HG03565 (cell line): ENCODE data around the gene TMEM95.
A peak's percentile ranks its signal among the peaks of the same experiment; 100 is the strongest.
"Not testable (repeated sequence)": the region's sequence is repeated elsewhere in the genome, so short reads cannot be mapped to it uniquely, and the experiment has no call there.

Experiments used
- ATAC-seq: cut with Tn5 transposase; IDR thresholded peaks from one replicate; pipeline ENCODE4 v1.9.1; 2021; ENCODE audit warnings: mild to moderate bottlenecking, moderate library complexity; ENCODE audit not compliant: unreplicated experiment

TMEM95 gene

DNA sequence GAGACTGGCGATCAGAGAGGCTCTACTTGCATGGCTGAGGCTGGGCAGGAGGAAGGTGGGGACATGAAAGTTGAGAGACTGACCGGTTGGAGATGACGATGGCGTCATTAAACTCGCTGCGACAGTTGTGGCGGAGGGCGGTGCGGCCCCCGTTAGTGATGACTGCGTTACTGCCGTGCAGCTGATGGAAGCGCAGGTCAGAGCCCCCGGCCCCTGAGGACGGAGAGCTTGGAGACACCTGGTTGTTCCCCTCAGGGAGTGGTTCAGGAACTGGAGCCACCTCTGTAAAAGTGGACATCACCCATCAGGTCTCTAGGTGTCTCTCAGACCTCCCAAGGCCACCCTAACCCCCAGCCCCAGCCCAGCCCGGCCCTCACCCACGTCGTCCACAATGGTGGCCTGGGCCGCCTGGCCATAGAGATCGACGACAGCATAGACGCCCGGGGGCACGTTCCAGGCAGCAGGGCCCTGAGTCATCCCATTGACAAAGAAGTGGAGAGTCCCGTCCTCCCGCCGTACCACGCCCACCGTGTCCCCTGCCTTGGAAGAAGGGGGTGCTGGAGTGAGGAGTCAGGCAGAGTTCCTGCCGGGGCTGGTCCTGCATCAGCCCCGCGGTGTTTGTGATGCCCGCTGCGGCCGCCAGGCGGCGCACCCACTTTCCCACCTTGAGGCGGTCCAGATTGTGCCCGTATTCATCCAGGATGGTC lies 31.1 kb upstream of the TMEM95 start:
- no peak for ATAC-seq

DNA sequence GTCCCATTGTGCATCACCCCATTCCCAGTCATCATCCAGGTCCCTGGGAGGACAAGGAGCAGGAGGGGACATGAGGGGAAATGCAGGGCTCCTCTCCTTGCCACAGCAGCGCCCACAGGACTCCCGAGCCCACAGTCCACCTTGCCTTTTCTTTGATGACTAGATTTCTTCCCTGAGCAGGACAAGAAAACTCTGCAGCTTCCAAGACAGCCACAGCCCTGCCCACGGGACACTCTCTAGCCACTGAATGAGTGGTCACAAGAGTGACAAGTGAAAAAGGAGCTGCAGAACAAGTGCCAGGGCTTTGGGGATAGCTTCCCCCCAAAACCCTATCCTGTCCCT lies 30.5 kb upstream of the TMEM95 start:
- no peak for ATAC-seq

DNA sequence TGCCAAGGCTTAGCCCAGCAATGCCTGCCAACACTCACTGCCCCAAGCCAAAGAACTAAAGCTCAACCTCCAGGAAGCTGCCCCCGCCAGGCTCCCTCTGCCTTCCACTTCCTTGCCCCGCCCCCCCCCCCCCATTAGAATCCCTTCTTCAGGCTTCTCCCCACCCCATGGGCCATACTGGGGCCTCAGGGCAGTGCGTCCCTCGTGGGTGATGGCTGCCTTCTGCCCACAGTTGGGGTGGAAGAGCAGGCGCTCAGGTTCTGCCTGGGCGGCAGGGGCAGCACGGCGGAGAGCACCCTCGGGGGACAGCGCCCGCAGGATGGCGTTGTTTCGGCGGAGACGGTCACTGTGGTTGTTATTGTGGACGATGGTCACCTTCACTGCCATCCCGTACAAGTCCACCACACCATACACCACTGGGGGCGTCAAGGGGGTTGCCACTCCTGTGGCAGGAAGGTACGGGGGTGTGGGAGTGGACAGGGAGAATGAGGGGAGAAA lies 29.9 kb upstream of the TMEM95 start:
- ATAC-seq = no peak

DNA sequence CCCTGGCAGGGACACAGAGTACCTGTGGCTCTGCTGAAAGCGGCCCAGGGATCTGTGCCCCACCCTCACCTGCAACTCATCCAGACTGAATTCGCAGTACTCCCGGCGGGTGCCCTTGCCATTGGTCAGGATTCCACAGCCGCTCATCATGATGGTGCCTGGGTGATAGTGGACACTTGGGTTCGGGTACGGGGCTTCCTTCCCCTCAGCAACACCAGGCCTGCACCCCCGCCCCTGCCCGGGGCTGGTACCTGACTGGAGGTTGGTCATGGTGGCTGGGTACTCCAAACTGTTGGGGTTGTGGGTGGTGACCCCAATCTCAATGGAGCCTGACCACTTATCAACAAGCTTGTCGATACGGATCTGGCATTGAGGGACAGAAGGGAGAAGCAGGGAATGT lies 28.8 kb upstream of the TMEM95 start:
- ATAC-seq = no peak

DNA sequence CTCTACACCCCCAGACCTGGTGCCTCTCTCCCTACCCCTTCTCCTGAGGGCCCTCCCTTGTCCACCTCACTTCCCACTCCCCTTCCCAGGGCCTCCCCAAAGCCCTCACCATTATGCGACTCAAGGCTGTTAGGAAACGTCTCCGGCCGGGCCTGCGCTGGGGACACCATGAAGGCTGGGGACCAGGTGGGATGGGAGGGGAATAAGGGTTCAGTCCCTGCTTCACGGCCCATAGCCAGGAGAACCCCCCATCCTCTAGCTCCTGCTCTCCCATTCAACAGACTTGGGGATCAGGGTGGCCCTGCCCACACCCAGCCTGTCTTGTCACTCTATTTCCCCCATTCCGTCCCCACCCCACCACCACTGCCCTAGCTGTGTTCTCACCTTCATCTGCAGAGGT lies 27.9 kb upstream of the TMEM95 start:
- ATAC-seq = no peak

DNA sequence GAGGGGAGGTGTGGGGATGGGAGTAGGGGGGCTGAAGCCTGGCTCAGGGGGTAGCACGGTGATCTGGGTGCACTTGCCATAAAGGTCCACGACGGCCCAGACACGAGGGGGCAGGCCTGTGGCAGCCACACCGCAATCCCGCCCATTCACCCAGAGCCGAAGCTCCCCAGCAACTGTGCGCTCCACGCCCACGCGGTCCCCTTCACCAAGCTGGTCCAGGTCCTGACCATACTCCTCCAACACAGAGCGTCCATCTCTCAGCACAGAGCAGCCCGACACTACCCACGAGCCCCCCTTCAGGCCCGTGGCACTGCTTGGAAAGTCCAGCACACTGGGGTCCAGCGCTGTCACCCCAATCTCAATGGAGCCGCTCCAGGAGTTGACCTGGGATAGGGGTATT lies 27.5 kb upstream of the TMEM95 start:
- ATAC-seq = no peak

DNA sequence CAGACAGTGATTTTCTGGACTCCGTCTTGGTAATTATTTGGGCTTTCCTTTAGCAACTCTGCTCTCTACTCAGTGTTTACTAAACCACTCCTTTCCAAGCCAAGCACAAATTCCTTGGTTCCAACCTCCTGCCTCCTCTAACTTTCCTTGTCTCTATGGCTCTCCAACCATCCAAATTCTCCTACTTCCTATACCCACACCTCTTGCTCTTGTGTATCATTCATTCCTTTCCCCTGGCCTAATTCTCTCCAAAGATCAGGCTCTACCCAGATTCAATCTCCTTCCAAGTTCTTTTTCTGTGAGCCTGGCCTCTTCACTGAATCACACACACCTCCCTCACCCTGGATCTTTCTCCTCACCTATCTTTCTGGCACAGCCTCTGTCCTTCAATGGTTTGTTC lies 26.9 kb upstream of the TMEM95 start:
- no peak for ATAC-seq

DNA sequence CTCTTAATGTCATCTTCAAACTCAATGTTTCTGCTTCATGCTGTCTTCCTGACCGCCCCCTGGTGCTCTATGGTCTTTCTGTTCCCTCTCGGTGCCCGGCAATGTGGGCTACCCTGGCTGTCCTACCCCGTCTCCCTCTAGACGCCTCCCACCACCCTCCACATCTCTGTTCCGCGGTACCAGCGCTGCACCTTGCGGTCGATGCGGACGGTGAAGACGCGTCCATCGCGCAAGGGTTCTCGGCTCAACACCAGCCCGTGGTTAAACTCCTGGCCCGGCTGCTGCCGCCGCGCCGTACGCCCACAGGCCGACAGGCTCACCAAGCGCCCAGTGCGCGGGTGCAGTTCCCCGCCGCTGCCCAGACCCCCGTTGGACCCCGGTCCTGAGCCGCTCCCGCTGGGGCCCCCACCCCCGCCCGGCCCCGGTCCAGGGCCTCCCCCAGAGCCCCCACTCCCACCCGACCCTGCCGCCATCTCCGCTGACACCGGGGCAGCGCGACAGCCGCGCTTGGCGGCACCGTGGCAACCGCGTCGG lies 26.0 kb upstream of the TMEM95 start, which contains the start of gene NEURL4:
Gene NEURL4 (minus strand): TSS at position 496 of the 534 bp plus-strand sequence. CDS start 23 bp downstream, at position 473.
- peak; percentile 1 for ATAC-seq

DNA sequence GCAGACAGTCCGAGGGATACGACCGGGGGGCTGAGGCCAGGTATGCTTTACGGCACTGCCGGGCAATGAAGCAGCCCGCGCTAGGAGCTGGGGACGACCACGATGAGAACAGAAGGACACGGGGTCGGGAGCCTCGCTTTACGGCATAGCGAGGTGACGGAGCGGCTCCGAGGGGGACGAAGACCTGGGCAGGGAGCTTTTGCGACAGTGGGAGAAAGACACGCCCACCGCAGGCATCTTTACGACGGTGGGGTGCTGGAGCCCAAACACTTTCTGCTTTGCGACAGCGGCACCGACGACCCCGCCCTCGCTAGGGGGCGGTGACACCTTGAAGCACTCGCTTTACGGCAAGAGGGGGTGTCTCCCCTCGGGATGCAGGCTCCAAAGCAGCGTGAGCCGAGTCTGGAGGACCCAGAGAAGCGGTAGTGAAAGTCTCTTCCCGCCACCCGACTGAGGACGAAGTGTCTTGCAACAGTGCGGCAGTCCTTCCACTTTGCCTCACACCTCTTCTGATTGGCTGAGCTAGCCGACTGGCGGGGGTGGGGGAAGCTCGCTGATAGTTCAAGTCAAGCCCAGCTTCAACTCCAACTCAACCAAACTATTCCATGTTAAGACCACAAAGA lies 25.5 kb upstream of the TMEM95 start:
- peak; percentile 67 for ATAC-seq

DNA sequence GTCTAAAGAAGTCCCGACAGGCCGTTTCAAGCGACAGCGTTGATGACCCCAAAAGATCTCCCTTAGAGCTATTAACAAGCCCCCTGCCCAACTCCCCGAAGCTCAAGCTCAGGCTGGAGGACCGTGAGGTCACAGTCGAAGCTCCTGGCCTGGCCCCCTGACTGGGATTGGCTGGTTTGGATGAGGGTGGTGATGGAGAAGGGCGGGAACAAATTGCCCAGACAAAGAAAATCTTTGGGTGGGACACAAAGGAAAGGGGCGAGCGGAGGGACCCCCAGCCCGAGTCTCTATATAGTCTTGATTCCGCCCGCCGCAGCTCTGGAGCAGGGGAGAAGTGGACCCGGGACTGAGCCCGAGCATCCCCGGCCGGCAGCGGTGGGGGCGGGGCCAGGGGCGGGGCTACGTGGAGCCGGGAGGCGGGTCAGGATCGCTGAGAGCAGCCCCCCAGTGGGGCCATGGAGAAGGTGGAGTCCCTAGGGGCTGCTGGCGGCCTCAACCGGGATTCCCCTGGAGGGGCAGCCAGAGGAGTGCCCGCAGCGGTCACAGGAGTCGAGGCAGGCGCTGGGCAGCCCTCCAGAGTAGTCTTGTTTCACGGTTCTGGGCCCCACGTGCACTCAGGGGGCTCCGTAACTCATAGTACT lies 24.8 kb upstream of the TMEM95 start:
- ATAC-seq = peak; percentile 3

DNA sequence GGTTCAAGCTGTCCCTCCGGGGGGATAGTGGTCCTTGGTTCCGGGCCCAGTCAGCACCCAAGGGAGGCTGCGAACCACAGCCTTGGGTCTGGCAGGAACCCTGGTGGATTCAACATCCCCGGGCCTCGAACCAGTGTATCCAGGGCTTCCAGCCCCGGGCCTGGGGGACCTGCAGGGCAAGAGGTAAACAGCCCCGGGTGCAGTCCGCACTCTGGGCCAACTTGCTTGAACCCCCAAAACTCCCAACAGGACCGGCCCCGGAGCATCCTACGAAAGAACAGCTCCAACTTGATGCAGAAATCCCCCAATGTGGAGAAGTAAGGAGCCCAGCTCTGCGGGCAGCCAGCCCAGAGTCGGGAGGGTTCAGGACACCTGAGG lies 24.3 kb upstream of the TMEM95 start:
- no peak for ATAC-seq

DNA sequence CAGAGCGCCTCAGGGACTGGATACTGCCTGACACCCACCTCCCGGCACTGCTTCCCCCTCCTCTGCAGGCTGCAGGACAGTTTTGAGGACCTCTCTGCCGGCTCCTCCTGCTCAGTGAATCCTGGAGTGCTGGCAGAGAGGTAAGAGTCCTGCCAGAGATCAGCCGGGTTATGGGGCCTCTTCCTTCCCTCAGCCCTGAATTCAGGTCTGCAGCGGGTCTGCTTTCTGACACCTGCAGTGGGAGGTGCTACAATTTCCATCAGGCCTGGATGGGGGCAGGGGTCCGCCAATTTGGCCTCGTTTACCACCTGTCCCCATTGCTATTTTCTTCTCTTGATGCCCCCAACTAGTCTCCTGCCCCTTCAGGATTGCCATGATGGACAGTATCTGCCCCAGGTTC lies 22.8 kb upstream of the TMEM95 start:
- no peak for ATAC-seq

DNA sequence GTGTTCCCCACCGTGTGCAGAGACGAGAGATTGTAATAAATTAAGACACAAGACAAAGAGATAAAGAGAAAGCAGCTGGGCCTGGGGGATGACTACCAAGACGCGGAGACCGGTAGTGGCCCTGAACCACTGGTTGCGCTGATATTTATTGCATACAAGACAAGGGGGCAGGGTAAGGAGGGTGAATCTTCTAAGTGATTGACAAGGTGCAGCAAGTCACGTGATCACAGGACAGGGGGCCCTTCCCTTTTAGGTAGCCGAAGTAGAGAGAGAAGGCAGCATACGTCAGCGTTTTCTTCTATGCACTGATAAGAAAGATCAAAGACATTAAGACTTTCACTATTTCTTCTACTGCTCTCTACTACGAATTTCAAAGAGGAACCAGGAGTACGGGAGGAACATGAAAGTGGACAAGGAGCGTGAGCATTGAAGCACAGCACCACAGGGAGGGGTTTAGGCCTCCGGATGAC lies 22.3 kb upstream of the TMEM95 start:
- not testable (repeated sequence) for ATAC-seq

DNA sequence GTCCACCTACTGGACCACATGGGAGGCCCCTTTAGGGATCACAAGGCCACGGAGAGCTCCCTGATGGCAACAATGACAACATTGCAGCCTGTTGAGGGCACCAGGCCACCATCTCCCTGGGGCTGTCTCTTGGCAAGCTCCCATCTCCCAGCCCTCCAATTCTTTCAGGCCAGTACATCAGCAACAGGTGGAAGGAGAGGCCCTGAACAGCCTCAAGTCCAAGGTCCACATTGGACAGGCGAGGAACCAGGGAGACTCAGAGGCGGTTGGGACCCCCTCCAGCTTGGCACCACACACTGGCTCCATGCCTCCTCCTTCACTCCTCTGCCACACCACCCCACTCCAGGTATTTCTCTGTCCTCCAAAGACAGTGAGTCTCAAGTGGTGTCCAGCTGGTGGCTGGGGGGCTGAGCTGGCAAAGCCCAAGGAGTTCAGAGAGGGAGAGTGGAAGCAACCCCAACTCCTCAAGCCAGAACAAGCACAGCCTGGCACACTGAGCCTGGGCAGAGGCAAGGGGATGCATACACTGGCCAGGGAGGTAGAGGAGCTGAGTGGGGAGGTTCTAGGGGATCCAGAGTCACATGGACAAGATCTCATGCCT lies 19.9 kb upstream of the TMEM95 start:
- no peak for ATAC-seq

DNA sequence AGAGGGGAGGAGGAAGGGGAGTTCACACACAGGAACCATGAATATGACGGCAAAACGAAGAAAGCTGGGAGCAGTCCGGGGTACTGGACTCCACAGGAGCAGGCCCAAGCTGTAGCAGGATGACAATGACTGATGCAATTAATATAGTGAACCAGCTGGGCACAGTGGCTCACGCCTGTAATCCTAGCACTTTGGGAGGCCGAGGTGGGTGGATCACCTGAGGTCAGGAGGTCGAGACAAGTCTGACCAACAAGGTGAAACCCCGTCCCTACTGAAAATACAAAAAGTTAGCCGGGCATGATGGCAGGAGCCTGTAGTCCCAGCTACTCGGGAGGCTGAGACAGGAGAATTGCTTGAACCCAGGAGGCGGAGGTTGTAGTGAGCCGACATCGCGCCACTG lies 19.2 kb upstream of the TMEM95 start:
- not testable (repeated sequence) for ATAC-seq

DNA sequence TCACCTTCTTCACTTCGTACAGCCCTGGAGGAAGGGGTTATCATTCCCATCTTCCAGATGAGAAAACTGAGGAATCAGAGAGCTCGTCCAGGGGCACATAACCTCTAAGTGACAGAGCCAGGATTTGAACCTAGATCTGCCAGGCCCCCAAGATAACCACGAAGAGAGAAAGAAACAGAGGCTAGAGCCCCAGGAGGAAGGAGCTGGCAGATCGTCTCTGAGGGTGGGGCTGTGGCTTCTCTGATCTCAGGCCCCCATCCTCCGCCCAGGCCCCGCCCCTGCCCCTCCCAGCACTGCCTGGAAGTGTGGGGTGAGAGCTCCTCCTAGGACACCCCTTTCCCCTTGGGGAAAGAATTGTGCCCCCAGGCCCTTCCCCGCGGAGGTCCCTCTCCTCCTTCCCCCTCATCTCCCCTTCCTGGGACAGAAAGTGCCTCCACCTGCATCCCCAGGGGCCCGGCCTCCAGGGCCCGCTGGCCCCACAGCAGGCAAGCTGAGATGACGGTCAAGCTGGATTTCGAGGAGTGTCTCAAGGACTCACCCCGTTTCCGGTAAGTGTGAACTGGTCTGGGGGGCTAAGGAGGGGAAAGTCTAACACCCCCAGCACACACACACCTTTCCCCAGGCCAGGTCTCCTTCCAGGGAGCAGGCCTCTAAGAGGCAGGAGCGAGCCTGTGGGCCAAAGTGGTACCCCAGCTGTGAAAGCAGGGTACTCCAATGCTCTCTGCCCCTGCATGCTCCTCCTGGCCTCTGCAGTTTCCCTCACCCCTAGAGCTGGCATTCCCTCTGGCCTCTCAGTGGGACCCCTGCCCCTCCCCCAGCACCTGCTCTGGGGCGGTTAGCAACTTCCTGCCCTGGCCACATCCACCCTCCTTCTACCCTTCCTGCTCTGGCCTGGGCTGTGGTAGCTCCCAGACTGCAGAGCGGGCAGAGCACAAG lies 18.4 kb upstream of the TMEM95 start, which contains the start of gene ACAP1:
Gene ACAP1 (plus strand): TSS at position 290 of the 936 bp plus-strand sequence. CDS start 206 bp downstream, at position 496.
- no peak for ATAC-seq

DNA sequence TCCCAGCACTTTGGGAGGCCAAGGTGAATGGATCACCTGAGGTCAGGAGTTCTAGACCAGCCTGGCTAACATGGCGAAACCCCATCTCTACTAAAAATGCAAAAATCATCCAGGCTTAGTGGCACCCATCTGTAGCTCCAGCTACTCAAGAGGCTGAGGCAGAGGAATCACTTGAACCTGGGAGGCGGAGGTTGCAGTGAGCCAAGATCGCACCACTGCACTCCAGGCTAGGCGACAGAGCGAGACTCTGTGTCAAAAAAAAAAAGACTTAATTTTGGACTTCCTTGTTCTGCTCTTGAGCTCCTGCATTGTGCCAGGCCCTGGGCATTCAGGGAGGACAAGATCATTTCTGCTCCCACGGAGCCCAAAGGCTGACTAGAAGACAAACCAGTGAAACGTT lies 17.4 kb upstream of the TMEM95 start:
- ATAC-seq = not testable (repeated sequence)

DNA sequence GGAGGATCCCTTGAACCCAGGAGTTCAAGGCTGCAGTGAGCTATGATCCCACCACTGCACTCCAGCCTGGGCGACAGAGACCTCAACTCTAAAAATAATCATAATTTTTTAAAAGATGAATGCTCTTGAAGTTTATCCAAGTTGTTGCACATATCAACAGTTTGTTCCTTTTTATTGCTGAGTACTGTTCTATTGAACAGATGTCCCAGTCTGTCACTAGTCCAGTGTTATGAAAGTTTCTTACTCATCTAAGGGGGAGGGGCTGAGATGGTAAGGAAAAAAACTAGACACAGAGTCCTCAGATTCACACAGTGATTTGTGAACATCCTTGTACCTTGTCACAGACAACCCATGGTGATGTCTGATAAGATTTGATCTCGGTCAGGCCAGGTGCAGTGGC lies 14.8 kb upstream of the TMEM95 start:
- no peak for ATAC-seq

DNA sequence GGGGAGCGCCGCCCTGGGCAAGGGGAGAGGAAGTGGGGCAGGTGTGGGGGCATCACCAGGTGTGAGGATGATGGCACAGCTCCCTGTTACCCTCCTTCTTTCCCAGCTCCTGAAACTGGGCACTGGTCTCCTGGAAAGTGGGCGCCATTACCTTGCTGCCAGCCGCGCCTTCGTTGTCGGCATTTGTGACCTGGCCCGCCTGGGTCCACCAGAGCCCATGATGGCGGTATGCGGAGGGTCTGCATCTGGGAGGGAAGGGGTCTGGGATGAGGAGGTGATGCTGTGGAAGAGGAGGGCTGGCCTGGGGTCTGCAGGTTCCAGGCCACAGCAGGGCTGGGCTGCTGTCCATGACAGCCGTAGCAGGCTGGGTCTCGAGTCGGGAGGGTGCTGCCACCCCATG lies 13.1 kb upstream of the TMEM95 start:
- ATAC-seq = no peak

DNA sequence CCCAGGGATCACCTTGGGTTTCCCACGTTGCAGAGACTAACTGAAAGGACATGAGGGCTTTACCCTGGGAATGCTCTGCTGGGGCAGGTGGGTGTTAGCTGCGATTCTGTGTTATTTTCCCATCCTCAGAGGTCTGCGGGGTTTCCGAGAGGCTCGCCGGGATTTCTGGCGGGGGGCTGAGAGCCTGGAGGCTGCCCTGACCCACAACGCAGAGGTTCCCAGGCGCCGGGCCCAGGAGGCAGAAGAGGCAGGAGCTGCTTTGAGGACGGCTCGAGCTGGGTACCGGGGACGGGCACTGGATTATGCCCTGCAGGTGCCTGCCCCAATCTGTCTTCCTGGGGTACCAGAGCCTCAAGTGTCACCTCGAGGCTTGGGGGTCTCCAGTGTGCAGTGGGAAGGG lies 11.7 kb upstream of the TMEM95 start:
- no peak for ATAC-seq
